Vagina (tissue), 2 donors: ENCODE measurements around the gene TSPAN12.

Experiments used
- CTCF ChIP-seq, 3 experiments: fragments of 450-650 bp in 2 of 3; fragments of 200-600 bp in 1 of 3; sonication (generic) in 1 of 3; IDR thresholded peaks; one replicate each; pipeline ENCODE4 v1.5.1; 2017 to 2019; ENCODE audit warnings: antibody characterized with exemption in 3 of 3, mild to moderate bottlenecking in 2 of 3, moderate library complexity in 2 of 3
- POLR2A ChIP-seq, 2 donors: fragments of 450-650 bp; IDR thresholded peaks; one replicate each; pipeline ENCODE4 v1.6.1; 2017; ENCODE audit warnings: antibody characterized with exemption in 2 of 2, mild to moderate bottlenecking in 2 of 2, moderate library complexity in 2 of 2
- POLR2AphosphoS5 ChIP-seq, 2 donors: sonication (generic); formaldehyde crosslinking; IDR thresholded peaks; one replicate each; pipeline ENCODE4 v1.9.0; 2017; ENCODE audit warnings: antibody characterized with exemption in 2 of 2, mild to moderate bottlenecking in 2 of 2, low read depth in 1 of 2; ENCODE audit not compliant: insufficient read depth in 1 of 2

- TF ChIP-seq CTCF (IDR thresholded peaks at IDR 0.05), result peak; percentile 37 to 46 (median 40)
- TF ChIP-seq POLR2AphosphoS5 (IDR thresholded peaks at IDR 0.05; ENCODE audit: insufficient read depth in 1 of 2, low read depth in 1 of 2), result no peak
- TF ChIP-seq POLR2A (IDR thresholded peaks at IDR 0.05), result no peak
Measured at GRCh38 chr7:120792091-120792860, 65.7 kb downstream of the TSPAN12 start.
